DMS53 (cell line): ENCODE data around the gene MCL1.
"Not testable (repeated sequence)": the region's sequence is repeated elsewhere in the genome, so short reads cannot be mapped to it uniquely, and the experiment has no call there.

Experiments used
- DNase-seq: peaks from one replicate; lab custom pipeline; 2025; lab: John Stamatoyannopoulos, UW

The MCL1 gene

GRCh38 chr1:150568594-150568966, 10.8 kb downstream of the MCL1 start:
- DNase-seq = peak; percentile 75

GRCh38 chr1:150567717-150568593, 11.5 kb downstream of the MCL1 start:
- DNase-seq = peak; percentile 87

- peak; percentile 49 for DNase-seq
These were observed 12.1 kb downstream of the MCL1 start for GRCh38 chr1:150567341-150567716.

GRCh38 chr1:150566589-150567340, 12.6 kb downstream of the MCL1 start:
- DNase-seq = no peak

- DNase-seq = not testable (repeated sequence)
These were observed 14.0 kb downstream of the MCL1 start for GRCh38 chr1:150565240-150565991.

- DNase-seq = peak; percentile 43
These were observed 15.1 kb downstream of the MCL1 start for GRCh38 chr1:150564051-150564991.

GRCh38 chr1:150563340-150564038, 15.9 kb downstream of the MCL1 start:
- peak; percentile 62 for DNase-seq

- peak; percentile 43 for DNase-seq
These were observed 16.7 kb downstream of the MCL1 start for GRCh38 chr1:150562446-150563339.

GRCh38 chr1:150561974-150562445, 17.4 kb downstream of the MCL1 start:
- peak; percentile 94 for DNase-seq

GRCh38 chr1:150561254-150561973, 18.0 kb downstream of the MCL1 start:
- DNase-seq = peak; percentile 96

- peak; percentile 96 for DNase-seq
These were observed 18.7 kb downstream of the MCL1 start for GRCh38 chr1:150560576-150561253.

GRCh38 chr1:150560011-150560438, 19.4 kb downstream of the MCL1 start:
- peak; percentile 82 for DNase-seq

GRCh38 chr1:150559656-150560010, 19.8 kb downstream of the MCL1 start:
- no peak for DNase-seq

GRCh38 chr1:150558761-150559655, 20.4 kb downstream of the MCL1 start:
- DNase-seq = no peak

GRCh38 chr1:150558303-150558704, 21.1 kb downstream of the MCL1 start:
- no peak for DNase-seq

- no peak for DNase-seq
These were observed 21.6 kb downstream of the MCL1 start for GRCh38 chr1:150557813-150558212.

GRCh38 chr1:150557065-150557600, 22.3 kb downstream of the MCL1 start:
- no peak for DNase-seq
